ENCODE data around the gene CD2. TPM values are rescaled to one million over a fixed set of nuclear protein-coding genes. Genes with fewer than 3 reads are reported as not detected.

Gene CD2
- 1.6 TPM for total RNA-seq (2013)
- polyA plus RNA-seq (1 to 10 TPM in 2 of 3 donors, under 1 TPM in 1; 0.89 to 3.6 (median 2.1) TPM), polyA minus RNA-seq (0.28 and 0.80 TPM in 2 replicates), total RNA-seq (0.18 to 1.1 (median 0.56) reads per million in 11 experiments)

- intact Hi-C loops (cut with micrococcal nuclease): no loop called here
- H3K4me1 Mint-ChIP-seq: peaks cover 60% of the 10 kb centered on the region
- Histone ChIP-seq H3K4me3 (replicated peaks in 1 of 3; ENCODE audit: low read depth in 2 of 3, low read length in 3 of 3) (peak within 1 kb of the TSS in 1 of 3 experiments; percentile 41), H3K9me3 (replicated peaks in 1 of 2; ENCODE audit: control insufficient read depth in 1 of 2, insufficient read depth in 1 of 2, low read length in 2 of 2) (peaks cover 2 to 8% of the 10 kb centered on the region in 2 donors), H3K36me3 (replicated peaks in 1 of 2; ENCODE audit: control insufficient read depth in 1 of 2, insufficient read depth in 2 of 2, low read length in 2 of 2) (no peaks in the 10 kb centered on the region), H3K27me3 (ENCODE audit: control insufficient read depth in 2 of 2, insufficient read depth in 2 of 2, low read length in 2 of 2) (no peaks in the 10 kb centered on the region), H2AFZ (ENCODE audit: insufficient read depth, low read depth, low read length, poor library complexity, severe bottlenecking) (peak within 1 kb of the TSS; percentile 23), H3K79me2 (ENCODE audit: insufficient read depth, low read length) (no peaks in the 10 kb centered on the region), H4K20me1 (ENCODE audit: insufficient read depth, low read length) (no peaks in the 10 kb centered on the region), H3K9ac (ENCODE audit: insufficient read depth, low read length, poor library complexity, severe bottlenecking) (no peak within 1 kb of the TSS), H3K4me2 (replicated peaks; ENCODE audit: extremely low read depth, low read length, poor library complexity, severe bottlenecking) (peak within 1 kb of the TSS; percentile 51), H3K4me1 (ENCODE audit: control insufficient read depth in 1 of 2, insufficient read depth in 2 of 2, low read length in 2 of 2) (peaks cover 60 to 69% of the 10 kb centered on the region in 2 donors), H3K27ac (ENCODE audit: low read depth in 1 of 2, low read length in 2 of 2) (peak within 1 kb of the TSS in 1 of 2 donors; percentile 35)
- peaks cover 0 to 2% (median 0%) of the 10 kb centered on the region in 3 donors for H3K27me3 Mint-ChIP-seq (ENCODE audit: low read depth in 3 of 3)
- peaks cover 2 to 3% of the 10 kb centered on the region in 2 donors for H3K36me3 Mint-ChIP-seq
- H3K4me3 Mint-ChIP-seq: peak within 1 kb of the TSS; percentile 55
- no peak for TF ChIP-seq CTCF (IDR thresholded peaks at IDR 0.05)
- peaks cover 1 to 9% (median 5%) of the 10 kb centered on the region in 7 donors for H3K9me3 Mint-ChIP-seq
- DNase-seq: peak; percentile 26 to 33 (median 27)
- 40% methylated on average over 5 of the region's 7 CpGs for WGBS (ENCODE audit: insufficient coverage)
- peak within 1 kb of the TSS; percentile 53 to 82 (median 78) for H3K27ac Mint-ChIP-seq
These were observed at the start of gene CD2 for GRCh38 chr1:116754198-116754977. Gene CD2 (plus strand): TSS chr1:116754430. CDS start chr1:116754493, 63 bp downstream.

DNA sequence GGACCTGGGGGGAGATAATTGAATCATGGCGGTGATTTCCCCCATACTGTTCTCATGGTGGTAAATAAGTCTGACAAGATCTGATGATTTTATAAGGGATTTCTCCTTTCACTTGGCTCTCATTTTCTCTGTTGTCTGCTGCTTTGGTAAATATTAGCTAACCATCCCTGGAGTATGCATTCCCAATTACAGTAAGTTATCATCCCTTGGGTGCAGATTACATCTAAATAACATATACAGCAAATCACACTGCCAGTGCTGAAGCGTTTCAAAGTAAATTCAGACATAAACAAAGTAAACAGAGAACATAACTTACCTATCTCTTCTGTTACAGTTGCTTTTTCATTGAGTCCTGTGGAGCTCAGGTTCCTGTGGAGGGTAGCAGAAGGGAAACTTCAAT is 48.1 kb upstream of the CD2 start:
- Mint-ChIP-seq H3K4me3 (no peak overlapping the region), H3K27me3 (ENCODE audit: low read depth in 3 of 3) (peaks cover 2 to 5% (median 4%) of the 10 kb centered on the region in 3 donors), H3K4me1 (no peaks in the 10 kb centered on the region), H3K9me3 (peaks cover 0 to 6% (median 0%) of the 10 kb centered on the region in 7 donors), H3K27ac (no peak overlapping the region), H3K36me3 (no peaks in the 10 kb centered on the region)
- no CpG with 5 or more reads among the region's 2 CpGs for WGBS (ENCODE audit: insufficient coverage)
- H3K4me3 ChIP-seq (replicated peaks in 1 of 3; ENCODE audit: low read depth in 2 of 3, low read length in 3 of 3): no peak overlapping the region
- no peaks in the 10 kb centered on the region for H3K9me3 ChIP-seq (replicated peaks in 1 of 2; ENCODE audit: control insufficient read depth in 1 of 2, insufficient read depth in 1 of 2, low read length in 2 of 2)
- H3K79me2 ChIP-seq (ENCODE audit: insufficient read depth, low read length): no peaks in the 10 kb centered on the region
- no peak overlapping the region for H3K9ac ChIP-seq (ENCODE audit: insufficient read depth, low read length, poor library complexity, severe bottlenecking)
- no peak for TF ChIP-seq CTCF (IDR thresholded peaks at IDR 0.05)
- no peaks in the 10 kb centered on the region for H3K27me3 ChIP-seq (ENCODE audit: control insufficient read depth in 2 of 2, insufficient read depth in 2 of 2, low read length in 2 of 2)
- no peak overlapping the region for H2AFZ ChIP-seq (ENCODE audit: insufficient read depth, low read depth, low read length, poor library complexity, severe bottlenecking)
- no peaks in the 10 kb centered on the region for H3K4me1 ChIP-seq (ENCODE audit: control insufficient read depth in 1 of 2, insufficient read depth in 2 of 2, low read length in 2 of 2)
- intact Hi-C loops (cut with micrococcal nuclease): no loop called here
- no peak for DNase-seq
- no peak overlapping the region for H3K27ac ChIP-seq (ENCODE audit: low read depth in 1 of 2, low read length in 2 of 2)
- H4K20me1 ChIP-seq (ENCODE audit: insufficient read depth, low read length): no peaks in the 10 kb centered on the region
- H3K36me3 ChIP-seq (replicated peaks in 1 of 2; ENCODE audit: control insufficient read depth in 1 of 2, insufficient read depth in 2 of 2, low read length in 2 of 2): no peaks in the 10 kb centered on the region
- no peak overlapping the region for H3K4me2 ChIP-seq (replicated peaks; ENCODE audit: extremely low read depth, low read length, poor library complexity, severe bottlenecking)
